Panc1 (cell line): ENCODE measurements around the gene TRIM33. TPM values are rescaled to one million over a fixed set of nuclear protein-coding genes. Genes with fewer than 3 reads are reported as not detected.

Experiments
- ATAC-seq: fragments of 200-7000 bp; cut with Tn5 transposase; 2 replicates; pipeline ENCODE4 v1.9.1; 2020; ENCODE audit warnings: mild to moderate bottlenecking, moderate library complexity
- BruUV-seq: library from RNA; stranded (reverse); fragments of 400-500 nt; replicated peaks from 2 replicates; lab custom pipeline; 2021; lab: Mats Ljungman, UMichigan
- CTCF ChIA-PET: fragments of 300-600 bp; sonication (Branson Sonifier 250); formaldehyde crosslinking; loops from one replicate; lab custom pipeline; 2022; ENCODE audit warnings: antibody characterized with exemption; lab: Charles Lee
- POLR2A ChIA-PET: fragments of 300-600 bp; sonication (Branson Sonifier 250); formaldehyde crosslinking; loops from one replicate; lab custom pipeline; 2022; ENCODE audit warnings: antibody characterized with exemption; lab: Charles Lee
- DNase-seq: peaks from one replicate; pipeline ENCODE4 v3.0.0-alpha.2; 2010; ENCODE audit warnings: low read depth, low spot score
- H3K27ac ChIP-seq: 2 replicates; pipeline ENCODE4 v1.5.1; 2011; ENCODE audit warnings: mild to moderate bottlenecking, low read length, inconsistent platforms
- H3K27me3 ChIP-seq: fragments of 200-500 bp; sonication (Bioruptor generic); 2 replicates; pipeline ENCODE4 v1.6.0; 2014; ENCODE audit warnings: low read length, inconsistent platforms; ENCODE audit not compliant: control insufficient read depth, insufficient read depth
- H3K36me3 ChIP-seq: fragments of 200-500 bp; sonication (Bioruptor generic); 2 replicates; pipeline ENCODE4 v1.5.1; 2014; ENCODE audit warnings: inconsistent platforms, mild to moderate bottlenecking, low read length, moderate library complexity; ENCODE audit not compliant: control insufficient read depth, insufficient read depth
- H3K4me1 ChIP-seq: 2 replicates; pipeline ENCODE4 v1.5.1; 2011; ENCODE audit warnings: inconsistent platforms, mild to moderate bottlenecking, low read length, moderate library complexity; ENCODE audit not compliant: control insufficient read depth, insufficient read depth
- H3K4me3 ChIP-seq, 2 experiments: 2 replicates each; pipeline ENCODE4 v1.5.1; 2011 to 2012; ENCODE audit warnings: low read depth in 2 of 2, low read length in 2 of 2, mild to moderate bottlenecking in 2 of 2, inconsistent platforms in 1 of 2, moderate library complexity in 1 of 2
- H3K9me3 ChIP-seq: fragments of 200-500 bp; sonication (Bioruptor generic); 2 replicates; pipeline ENCODE4 v1.5.1; 2014; ENCODE audit warnings: low read depth, mild to moderate bottlenecking, inconsistent platforms, low read length, moderate library complexity; ENCODE audit not compliant: control insufficient read depth, insufficient read depth
- POLR2AphosphoS5 ChIP-seq: IDR thresholded peaks from 2 replicates; pipeline ENCODE4 v1.6.1; 2012; ENCODE audit warnings: mild to moderate bottlenecking, low read depth, low read length, moderate library complexity
- SIN3A ChIP-seq: IDR thresholded peaks from 2 replicates; pipeline ENCODE4 v1.6.1; 2012; ENCODE audit warnings: low read depth, mild to moderate bottlenecking, low read length, moderate library complexity, borderline replicate concordance; ENCODE audit not compliant: insufficient read depth
- TCF7L2 ChIP-seq: IDR thresholded peaks from 2 replicates; pipeline ENCODE4 v1.6.1; 2011; ENCODE audit warnings: mild to moderate bottlenecking, low read depth, low read length, inconsistent platforms
- in situ Hi-C: cut with HindIII; loops from 2 replicates; pipeline ENCODE4 v1.10.0; 2016; ENCODE audit warnings: low sequenced_read_pairs, low pct_unique_long_range_greater_than_20kb
- intact Hi-C: fragments of 100-400 bp; cut with micrococcal nuclease; formaldehyde crosslinking; loops from one replicate; pipeline ENCODE4 v1.10.0; 2022; ENCODE audit not compliant: unreplicated experiment
- total RNA-seq: library from RNA; stranded (reverse); gene quantifications from one replicate; pipeline ENCODE4 v1.2.1, GENCODE V29; 2021; ENCODE audit not compliant: unreplicated experiment
- TF ChIP-seq, protein P1 (sequence below), 2 experiments: IDR thresholded peaks; 2 replicates each; pipeline ENCODE4 v1.6.1; 2011 to 2012; ENCODE audit warnings: low read depth in 2 of 2, control low read depth in 1 of 2, low read length in 1 of 2, mild to moderate bottlenecking in 1 of 2, moderate library complexity in 1 of 2; ENCODE audit not compliant: insufficient read depth in 1 of 2
- TF ChIP-seq, protein P2 (sequence below): fragments of 450-650 bp; IDR thresholded peaks from 2 replicates; pipeline ENCODE4 v1.5.1; 2017; ENCODE audit warnings: mild to moderate bottlenecking

TRIM33 gene
- total RNA-seq, 1 experiment from 2014 or later: 22.2 TPM

DNA sequence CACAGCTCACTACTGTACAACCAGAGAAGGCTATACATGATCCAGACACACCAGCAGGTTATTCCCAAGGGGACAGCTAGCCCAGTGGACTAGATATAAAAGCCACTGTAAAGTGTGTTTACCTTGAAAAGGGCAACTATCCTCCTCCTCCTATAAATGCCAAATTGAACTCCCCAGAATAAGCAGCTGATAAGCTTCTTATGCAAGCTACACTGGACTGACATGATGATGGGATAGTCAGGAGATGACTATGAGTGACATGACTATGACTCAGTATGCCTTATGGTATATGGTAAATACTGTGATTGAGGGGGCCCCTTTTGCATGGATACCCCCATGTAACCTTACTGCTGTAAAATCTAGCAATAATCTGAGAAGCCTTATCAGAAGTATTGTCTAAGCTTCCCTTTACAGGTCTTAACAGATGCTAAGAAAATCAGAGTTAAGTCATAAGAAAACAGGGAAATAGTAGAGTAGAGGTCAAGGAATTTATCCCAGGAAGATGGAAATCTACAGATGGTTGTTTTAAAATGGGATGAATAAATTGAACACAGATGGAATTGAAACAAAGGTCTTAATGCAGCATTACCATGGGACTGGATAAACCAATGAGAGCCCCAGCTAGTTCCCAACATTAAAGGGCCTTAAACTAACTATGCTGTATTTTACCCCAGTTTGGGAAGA lies 55.8 kb downstream of the TRIM33 start:
- Histone ChIP-seq H3K27ac (no peak overlapping the region), H3K4me1 (no peaks in the 10 kb centered on the region), H3K36me3 (no peaks in the 10 kb centered on the region), H3K27me3 (no peaks in the 10 kb centered on the region), H3K9me3 (no peaks in the 10 kb centered on the region), H3K4me3 (no peak overlapping the region)
- no TSS peak for BruUV-seq
- POLR2A ChIA-PET: no interaction called here
- ATAC-seq: no peak
- CTCF ChIA-PET: no interaction called here
- TF ChIP-seq, protein P1, sequence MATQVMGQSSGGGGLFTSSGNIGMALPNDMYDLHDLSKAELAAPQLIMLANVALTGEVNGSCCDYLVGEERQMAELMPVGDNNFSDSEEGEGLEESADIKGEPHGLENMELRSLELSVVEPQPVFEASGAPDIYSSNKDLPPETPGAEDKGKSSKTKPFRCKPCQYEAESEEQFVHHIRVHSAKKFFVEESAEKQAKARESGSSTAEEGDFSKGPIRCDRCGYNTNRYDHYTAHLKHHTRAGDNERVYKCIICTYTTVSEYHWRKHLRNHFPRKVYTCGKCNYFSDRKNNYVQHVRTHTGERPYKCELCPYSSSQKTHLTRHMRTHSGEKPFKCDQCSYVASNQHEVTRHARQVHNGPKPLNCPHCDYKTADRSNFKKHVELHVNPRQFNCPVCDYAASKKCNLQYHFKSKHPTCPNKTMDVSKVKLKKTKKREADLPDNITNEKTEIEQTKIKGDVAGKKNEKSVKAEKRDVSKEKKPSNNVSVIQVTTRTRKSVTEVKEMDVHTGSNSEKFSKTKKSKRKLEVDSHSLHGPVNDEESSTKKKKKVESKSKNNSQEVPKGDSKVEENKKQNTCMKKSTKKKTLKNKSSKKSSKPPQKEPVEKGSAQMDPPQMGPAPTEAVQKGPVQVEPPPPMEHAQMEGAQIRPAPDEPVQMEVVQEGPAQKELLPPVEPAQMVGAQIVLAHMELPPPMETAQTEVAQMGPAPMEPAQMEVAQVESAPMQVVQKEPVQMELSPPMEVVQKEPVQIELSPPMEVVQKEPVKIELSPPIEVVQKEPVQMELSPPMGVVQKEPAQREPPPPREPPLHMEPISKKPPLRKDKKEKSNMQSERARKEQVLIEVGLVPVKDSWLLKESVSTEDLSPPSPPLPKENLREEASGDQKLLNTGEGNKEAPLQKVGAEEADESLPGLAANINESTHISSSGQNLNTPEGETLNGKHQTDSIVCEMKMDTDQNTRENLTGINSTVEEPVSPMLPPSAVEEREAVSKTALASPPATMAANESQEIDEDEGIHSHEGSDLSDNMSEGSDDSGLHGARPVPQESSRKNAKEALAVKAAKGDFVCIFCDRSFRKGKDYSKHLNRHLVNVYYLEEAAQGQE (IDR thresholded peaks at IDR 0.05; ENCODE audit: insufficient read depth in 1 of 2, low read depth in 2 of 2, low read length in 1 of 2): no peak
- TF ChIP-seq POLR2AphosphoS5 (no peak), SIN3A (no peak), TCF7L2 (no peak)
- TF ChIP-seq, protein P2, sequence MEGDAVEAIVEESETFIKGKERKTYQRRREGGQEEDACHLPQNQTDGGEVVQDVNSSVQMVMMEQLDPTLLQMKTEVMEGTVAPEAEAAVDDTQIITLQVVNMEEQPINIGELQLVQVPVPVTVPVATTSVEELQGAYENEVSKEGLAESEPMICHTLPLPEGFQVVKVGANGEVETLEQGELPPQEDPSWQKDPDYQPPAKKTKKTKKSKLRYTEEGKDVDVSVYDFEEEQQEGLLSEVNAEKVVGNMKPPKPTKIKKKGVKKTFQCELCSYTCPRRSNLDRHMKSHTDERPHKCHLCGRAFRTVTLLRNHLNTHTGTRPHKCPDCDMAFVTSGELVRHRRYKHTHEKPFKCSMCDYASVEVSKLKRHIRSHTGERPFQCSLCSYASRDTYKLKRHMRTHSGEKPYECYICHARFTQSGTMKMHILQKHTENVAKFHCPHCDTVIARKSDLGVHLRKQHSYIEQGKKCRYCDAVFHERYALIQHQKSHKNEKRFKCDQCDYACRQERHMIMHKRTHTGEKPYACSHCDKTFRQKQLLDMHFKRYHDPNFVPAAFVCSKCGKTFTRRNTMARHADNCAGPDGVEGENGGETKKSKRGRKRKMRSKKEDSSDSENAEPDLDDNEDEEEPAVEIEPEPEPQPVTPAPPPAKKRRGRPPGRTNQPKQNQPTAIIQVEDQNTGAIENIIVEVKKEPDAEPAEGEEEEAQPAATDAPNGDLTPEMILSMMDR: no peak
- DNase-seq: no peak
- in situ Hi-C loops: no loop called here
- intact Hi-C loops: no loop called here

DNA sequence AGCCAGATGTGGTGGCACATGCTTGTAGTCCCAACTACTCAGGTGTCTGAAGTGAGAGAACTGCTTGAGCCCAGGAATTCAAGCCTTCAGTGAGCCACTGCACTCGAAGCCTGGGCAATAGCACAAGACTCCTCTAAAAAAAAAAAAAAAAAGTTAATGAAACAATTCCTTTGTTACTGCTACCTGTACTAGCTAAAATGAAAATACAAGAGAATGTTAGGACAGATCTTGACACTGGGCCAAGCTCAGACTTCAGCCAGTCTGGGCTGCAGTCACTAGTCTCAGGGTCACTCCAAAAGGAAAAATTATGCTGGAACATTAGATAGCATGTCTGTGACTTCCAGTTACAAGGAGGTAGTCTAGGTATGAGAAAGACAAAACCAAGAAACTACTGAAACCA lies 56.5 kb downstream of the TRIM33 start:
- Histone ChIP-seq H3K27ac (no peak overlapping the region), H3K9me3 (no peaks in the 10 kb centered on the region), H3K36me3 (no peaks in the 10 kb centered on the region), H3K4me1 (no peaks in the 10 kb centered on the region), H3K27me3 (no peaks in the 10 kb centered on the region), H3K4me3 (no peak overlapping the region)
- BruUV-seq: no TSS peak
- ChIA-PET CTCF (no interaction called here), POLR2A (no interaction called here)
- in situ Hi-C loops (no loop called here), intact Hi-C loops (no loop called here)
- no peak for ATAC-seq
- TF ChIP-seq POLR2AphosphoS5: no peak
- TF ChIP-seq, protein P1 (IDR thresholded peaks at IDR 0.05; ENCODE audit: insufficient read depth in 1 of 2, low read depth in 2 of 2, low read length in 1 of 2): no peak
- no peak for TF ChIP-seq SIN3A
- TF ChIP-seq, protein P2: no peak
- no peak for TF ChIP-seq TCF7L2
- DNase-seq: no peak
